ENCODE results near the gene DVL3.

The DVL3 gene

DNA sequence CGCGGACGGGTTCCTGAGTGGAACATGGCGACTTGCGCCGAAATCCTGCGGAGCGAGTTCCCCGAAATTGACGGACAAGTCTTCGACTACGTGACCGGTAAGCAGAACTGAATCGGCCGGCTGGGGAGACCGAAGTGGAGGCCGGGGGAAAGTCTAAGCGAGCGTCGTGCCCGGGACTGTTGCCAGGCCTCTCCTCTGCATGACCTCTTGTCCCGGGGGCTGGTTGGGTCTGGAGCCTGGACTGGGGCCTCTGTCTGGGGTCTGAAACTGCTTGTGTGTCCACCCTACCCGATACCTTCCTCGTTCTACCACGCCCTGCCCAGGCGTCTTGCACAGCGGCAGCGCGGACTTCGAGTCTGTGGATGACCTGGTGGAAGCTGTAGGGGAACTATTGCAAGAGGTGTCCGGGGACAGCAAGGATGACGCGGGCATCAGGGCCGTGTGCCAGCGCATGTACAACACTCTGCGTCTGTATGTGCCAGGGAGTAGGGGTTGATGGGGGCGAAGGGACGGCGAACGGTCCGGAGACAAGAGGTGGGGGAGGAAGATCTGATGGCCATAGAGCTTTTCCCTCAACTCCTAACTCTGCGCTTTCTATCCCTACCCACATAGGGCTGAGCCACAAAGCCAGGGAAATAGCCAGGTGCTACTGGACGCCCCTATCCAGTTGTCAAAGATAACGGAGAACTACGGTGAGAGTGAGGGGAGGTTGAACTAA lies 31.2 kb downstream of the DVL3 start, which contains the start of gene ABCF3:
TSS of gene ABCF3 (plus strand) at position 16 of the 718 bp plus-strand sequence. CDS start at position 25, 9 bp downstream.
- Histone ChIP-seq H3K4me3 (ENCODE audit: low read length in 2 of 2) (peak within 1 kb of the TSS; percentile 94 to 100), H3K27ac (ENCODE audit: low read length) (peak within 1 kb of the TSS; percentile 84), H3K9ac (ENCODE audit: low read length in 2 of 2) (peak within 1 kb of the TSS; percentile 91 to 95), H3K27me3 (ENCODE audit: control insufficient read depth in 1 of 2, insufficient read depth in 2 of 2, low read length in 2 of 2) (no peaks in the 10 kb centered on the region), H3K9me3 (ENCODE audit: control insufficient read depth in 2 of 2, low read length in 2 of 2) (no peaks in the 10 kb centered on the region), H3K36me3 (ENCODE audit: control insufficient read depth in 2 of 2, insufficient read depth in 2 of 2, low read length in 2 of 2) (peaks cover 55 to 58% of the 10 kb centered on the region in 2 donors), H3K4me1 (ENCODE audit: control insufficient read depth, insufficient read depth, low read length) (peaks cover 25% of the 10 kb centered on the region)

DNA sequence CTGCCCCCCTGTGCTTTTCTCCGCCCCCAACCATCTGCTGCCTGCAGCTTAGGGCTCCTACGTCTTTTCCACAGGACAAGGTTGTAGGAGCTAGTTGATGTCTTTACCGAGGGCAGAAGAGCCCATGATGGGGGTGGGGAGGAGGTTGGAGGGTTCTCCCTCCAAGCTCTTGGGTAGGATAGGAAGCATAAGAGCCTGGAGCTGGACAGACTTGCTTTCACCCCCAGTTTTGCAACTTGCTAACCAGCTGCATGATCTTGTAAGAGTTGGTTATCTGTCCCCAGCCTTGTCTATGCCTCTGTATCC lies 31.7 kb downstream of the DVL3 start:
- Histone ChIP-seq H3K9ac (ENCODE audit: low read length in 2 of 2) (peak overlapping the region; percentile 91 to 95), H3K4me3 (ENCODE audit: low read length in 2 of 2) (peak overlapping the region; percentile 94 to 100), H3K27ac (ENCODE audit: low read length) (peak overlapping the region; percentile 74), H3K36me3 (ENCODE audit: control insufficient read depth in 2 of 2, insufficient read depth in 2 of 2, low read length in 2 of 2) (peaks cover 50 to 54% of the 10 kb centered on the region in 2 donors), H3K27me3 (ENCODE audit: control insufficient read depth in 1 of 2, insufficient read depth in 2 of 2, low read length in 2 of 2) (no peaks in the 10 kb centered on the region), H3K9me3 (ENCODE audit: control insufficient read depth in 2 of 2, low read length in 2 of 2) (no peaks in the 10 kb centered on the region), H3K4me1 (ENCODE audit: control insufficient read depth, insufficient read depth, low read length) (peaks cover 25% of the 10 kb centered on the region)

DNA sequence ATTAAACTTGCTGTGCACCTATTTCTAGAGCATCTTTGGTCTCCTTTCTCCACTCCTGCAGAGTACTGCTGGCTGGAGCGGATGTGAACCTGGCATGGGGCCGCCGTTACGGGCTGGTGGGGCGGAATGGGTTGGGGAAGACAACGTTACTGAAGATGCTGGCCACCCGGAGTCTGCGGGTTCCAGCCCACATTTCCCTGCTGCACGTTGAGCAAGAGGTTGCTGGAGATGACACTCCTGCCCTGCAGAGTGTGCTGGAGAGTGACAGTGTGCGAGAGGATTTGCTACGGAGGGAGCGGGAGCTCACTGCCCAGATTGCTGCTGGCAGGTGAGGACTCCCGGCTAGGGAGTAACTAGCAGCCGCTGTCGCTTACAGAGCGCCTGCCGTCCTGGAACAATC lies 32.9 kb downstream of the DVL3 start:
- Histone ChIP-seq H3K9ac (ENCODE audit: low read length in 2 of 2) (no peak overlapping the region), H3K4me1 (ENCODE audit: control insufficient read depth, insufficient read depth, low read length) (peaks cover 25% of the 10 kb centered on the region), H3K4me3 (ENCODE audit: low read length in 2 of 2) (no peak overlapping the region), H3K36me3 (ENCODE audit: control insufficient read depth in 2 of 2, insufficient read depth in 2 of 2, low read length in 2 of 2) (peaks cover 48 to 50% of the 10 kb centered on the region in 2 donors), H3K27ac (ENCODE audit: low read length) (no peak overlapping the region), H3K27me3 (ENCODE audit: control insufficient read depth in 1 of 2, insufficient read depth in 2 of 2, low read length in 2 of 2) (no peaks in the 10 kb centered on the region), H3K9me3 (ENCODE audit: control insufficient read depth in 2 of 2, low read length in 2 of 2) (no peaks in the 10 kb centered on the region)

DNA sequence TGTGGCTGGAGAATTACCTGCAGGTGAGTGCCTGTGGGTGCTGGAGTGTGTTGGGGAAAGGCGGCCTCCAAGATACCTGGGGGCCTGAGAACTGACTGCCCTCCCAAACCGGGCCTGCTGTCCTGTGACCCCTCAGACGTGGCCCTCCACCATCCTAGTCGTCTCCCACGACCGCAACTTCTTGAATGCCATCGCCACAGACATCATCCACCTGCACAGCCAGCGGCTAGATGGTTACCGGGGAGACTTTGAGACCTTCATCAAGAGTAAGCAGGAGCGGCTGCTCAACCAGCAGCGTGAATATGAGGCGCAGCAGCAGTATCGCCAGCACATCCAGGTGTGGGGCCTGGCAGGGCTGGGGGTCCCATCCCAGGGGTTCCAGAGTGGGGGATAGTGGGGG lies 34.2 kb downstream of the DVL3 start:
- H3K27me3 ChIP-seq (ENCODE audit: control insufficient read depth in 1 of 2, insufficient read depth in 2 of 2, low read length in 2 of 2): no peaks in the 10 kb centered on the region
- H3K9ac ChIP-seq (ENCODE audit: low read length in 2 of 2): no peak overlapping the region
- H3K36me3 ChIP-seq (ENCODE audit: control insufficient read depth in 2 of 2, insufficient read depth in 2 of 2, low read length in 2 of 2): peaks cover 50 to 57% of the 10 kb centered on the region in 2 donors
- no peaks in the 10 kb centered on the region for H3K9me3 ChIP-seq (ENCODE audit: control insufficient read depth in 2 of 2, low read length in 2 of 2)
- H3K4me3 ChIP-seq (ENCODE audit: low read length in 2 of 2): no peak overlapping the region
- peaks cover 25% of the 10 kb centered on the region for H3K4me1 ChIP-seq (ENCODE audit: control insufficient read depth, insufficient read depth, low read length)
- no peak overlapping the region for H3K27ac ChIP-seq (ENCODE audit: low read length)

DNA sequence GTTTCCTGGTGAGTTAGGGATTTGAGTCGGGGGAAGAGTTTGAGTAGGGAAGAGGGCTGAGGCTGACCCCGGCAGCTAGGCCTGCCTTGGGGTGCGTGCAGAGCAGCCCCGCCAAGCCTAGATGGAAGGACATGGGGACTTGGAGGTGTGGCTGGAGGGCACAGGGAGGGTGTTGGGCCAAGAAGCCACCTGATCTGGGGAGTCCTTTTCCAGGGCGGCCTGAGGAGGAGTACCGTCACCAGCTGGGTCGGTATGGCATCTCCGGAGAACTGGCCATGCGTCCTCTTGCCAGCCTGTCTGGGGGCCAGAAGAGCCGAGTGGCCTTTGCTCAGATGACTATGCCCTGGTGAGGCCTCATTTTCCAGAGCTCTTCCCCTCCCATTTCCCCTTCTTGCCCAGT lies 37.7 kb downstream of the DVL3 start:
- Histone ChIP-seq H3K9ac (ENCODE audit: low read length in 2 of 2) (no peak overlapping the region), H3K36me3 (ENCODE audit: control insufficient read depth in 2 of 2, insufficient read depth in 2 of 2, low read length in 2 of 2) (peaks cover 53 to 68% of the 10 kb centered on the region in 2 donors), H3K9me3 (ENCODE audit: control insufficient read depth in 2 of 2, low read length in 2 of 2) (no peaks in the 10 kb centered on the region), H3K27me3 (ENCODE audit: control insufficient read depth in 1 of 2, insufficient read depth in 2 of 2, low read length in 2 of 2) (no peaks in the 10 kb centered on the region), H3K27ac (ENCODE audit: low read length) (no peak overlapping the region), H3K4me1 (ENCODE audit: control insufficient read depth, insufficient read depth, low read length) (peaks cover 5% of the 10 kb centered on the region), H3K4me3 (ENCODE audit: low read length in 2 of 2) (no peak overlapping the region)

DNA sequence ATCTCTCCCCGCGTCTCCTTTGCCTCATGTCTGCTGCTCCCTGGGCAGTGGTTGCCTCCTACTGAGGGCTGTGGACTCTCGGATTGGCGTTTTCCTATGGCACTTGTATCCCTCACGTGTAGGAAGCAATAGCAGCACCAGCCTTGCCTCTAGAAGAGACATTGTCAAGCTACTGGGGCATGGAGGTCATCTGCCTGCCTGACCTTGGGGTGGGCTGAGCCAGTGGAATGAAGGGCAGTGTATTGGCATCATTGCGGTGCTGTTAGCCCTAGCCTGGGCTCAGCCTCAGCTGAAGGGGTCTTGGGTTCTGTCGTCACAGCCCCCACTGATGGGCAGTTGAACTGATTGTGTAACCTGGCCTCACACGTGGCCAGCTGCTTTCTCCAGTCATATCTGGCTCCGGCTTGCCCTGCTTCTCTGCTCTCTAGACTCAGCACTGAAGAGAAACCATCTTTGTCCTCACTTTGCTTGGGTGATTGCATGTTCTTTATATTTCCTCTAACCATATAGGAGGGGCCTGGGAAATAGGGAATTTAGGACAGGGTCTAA lies 38.9 kb downstream of the DVL3 start:
- Histone ChIP-seq H3K4me1 (ENCODE audit: control insufficient read depth, insufficient read depth, low read length) (no peaks in the 10 kb centered on the region), H3K4me3 (ENCODE audit: low read length in 2 of 2) (no peak overlapping the region), H3K36me3 (ENCODE audit: control insufficient read depth in 2 of 2, insufficient read depth in 2 of 2, low read length in 2 of 2) (peaks cover 44 to 58% of the 10 kb centered on the region in 2 donors), H3K9ac (ENCODE audit: low read length in 2 of 2) (no peak overlapping the region), H3K27me3 (ENCODE audit: control insufficient read depth in 1 of 2, insufficient read depth in 2 of 2, low read length in 2 of 2) (no peaks in the 10 kb centered on the region), H3K9me3 (ENCODE audit: control insufficient read depth in 2 of 2, low read length in 2 of 2) (no peaks in the 10 kb centered on the region), H3K27ac (ENCODE audit: low read length) (no peak overlapping the region)

DNA sequence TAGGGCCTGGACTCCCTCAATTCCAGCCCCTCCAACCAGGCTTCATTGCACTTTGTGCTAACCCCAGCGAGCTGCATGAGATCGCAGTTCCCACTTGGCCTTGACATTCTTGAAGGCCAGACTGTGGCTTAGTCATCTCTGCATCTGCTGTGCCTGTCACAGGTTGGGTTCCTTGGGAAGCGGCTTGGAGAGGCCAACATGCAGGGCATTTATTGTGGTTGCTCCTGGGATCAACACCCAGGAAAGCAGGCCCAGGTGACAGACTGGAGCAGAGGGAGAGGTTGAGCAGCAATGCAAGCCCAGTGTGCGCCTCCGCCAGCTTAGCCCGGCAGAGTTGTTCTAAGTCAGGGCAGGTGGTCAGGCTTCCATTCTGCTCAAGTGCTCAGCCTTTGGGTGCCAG lies 41.4 kb downstream of the DVL3 start:
- Histone ChIP-seq H3K36me3 (ENCODE audit: control insufficient read depth in 2 of 2, insufficient read depth in 2 of 2, low read length in 2 of 2) (peaks cover 25 to 37% of the 10 kb centered on the region in 2 donors), H3K27ac (ENCODE audit: low read length) (no peak overlapping the region), H3K9ac (ENCODE audit: low read length in 2 of 2) (no peak overlapping the region), H3K27me3 (ENCODE audit: control insufficient read depth in 1 of 2, insufficient read depth in 2 of 2, low read length in 2 of 2) (no peaks in the 10 kb centered on the region), H3K4me3 (ENCODE audit: low read length in 2 of 2) (no peak overlapping the region), H3K9me3 (ENCODE audit: control insufficient read depth in 2 of 2, low read length in 2 of 2) (no peaks in the 10 kb centered on the region), H3K4me1 (ENCODE audit: control insufficient read depth, insufficient read depth, low read length) (no peaks in the 10 kb centered on the region)

DNA sequence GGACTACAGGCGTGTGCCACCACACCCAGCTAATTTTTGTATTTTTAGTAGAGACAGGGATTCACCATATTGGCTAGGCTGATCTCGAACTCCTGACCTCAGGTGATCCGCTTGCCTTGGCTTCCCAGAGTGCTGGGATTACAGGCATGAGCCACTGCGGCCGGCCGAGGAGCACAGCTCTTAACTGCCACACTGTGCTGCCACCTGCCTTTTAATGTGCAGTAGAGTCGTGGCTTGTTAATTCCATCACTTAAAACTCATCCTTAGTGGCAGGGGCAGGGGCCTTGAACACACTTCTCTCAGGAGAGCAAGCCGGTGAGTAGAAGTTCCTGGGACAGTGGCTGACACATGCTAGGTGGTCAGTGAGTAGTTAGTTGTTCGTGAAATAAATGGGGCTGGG lies 43.3 kb downstream of the DVL3 start:
- Histone ChIP-seq H3K27ac (ENCODE audit: low read length) (no peak overlapping the region), H3K9me3 (ENCODE audit: control insufficient read depth in 2 of 2, low read length in 2 of 2) (no peaks in the 10 kb centered on the region), H3K27me3 (ENCODE audit: control insufficient read depth in 1 of 2, insufficient read depth in 2 of 2, low read length in 2 of 2) (no peaks in the 10 kb centered on the region), H3K36me3 (ENCODE audit: control insufficient read depth in 2 of 2, insufficient read depth in 2 of 2, low read length in 2 of 2) (peaks cover 13 to 20% of the 10 kb centered on the region in 2 donors), H3K4me1 (ENCODE audit: control insufficient read depth, insufficient read depth, low read length) (no peaks in the 10 kb centered on the region), H3K9ac (ENCODE audit: low read length in 2 of 2) (no peak overlapping the region), H3K4me3 (ENCODE audit: low read length in 2 of 2) (no peak overlapping the region)

DNA sequence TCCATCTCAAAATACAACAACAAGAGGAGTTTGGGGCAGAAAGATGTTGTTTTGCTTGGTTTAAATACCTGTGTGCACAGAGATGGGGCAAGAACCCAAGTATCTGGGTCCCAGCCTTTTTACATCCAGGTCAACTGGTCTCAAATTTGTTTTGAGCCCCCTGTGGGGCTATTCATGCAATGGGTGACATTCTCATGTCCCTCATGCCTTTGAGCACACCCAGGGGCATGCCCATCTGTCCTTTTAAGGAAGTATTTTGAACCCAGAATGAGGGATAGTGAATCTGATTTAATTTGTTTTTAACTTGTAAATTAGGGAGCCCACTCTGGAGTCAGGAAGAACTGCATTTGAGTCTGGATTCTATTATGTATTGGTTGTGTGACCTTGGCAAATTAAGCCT lies 45.6 kb downstream of the DVL3 start:
- no peak overlapping the region for H3K9ac ChIP-seq (ENCODE audit: low read length in 2 of 2)

DNA sequence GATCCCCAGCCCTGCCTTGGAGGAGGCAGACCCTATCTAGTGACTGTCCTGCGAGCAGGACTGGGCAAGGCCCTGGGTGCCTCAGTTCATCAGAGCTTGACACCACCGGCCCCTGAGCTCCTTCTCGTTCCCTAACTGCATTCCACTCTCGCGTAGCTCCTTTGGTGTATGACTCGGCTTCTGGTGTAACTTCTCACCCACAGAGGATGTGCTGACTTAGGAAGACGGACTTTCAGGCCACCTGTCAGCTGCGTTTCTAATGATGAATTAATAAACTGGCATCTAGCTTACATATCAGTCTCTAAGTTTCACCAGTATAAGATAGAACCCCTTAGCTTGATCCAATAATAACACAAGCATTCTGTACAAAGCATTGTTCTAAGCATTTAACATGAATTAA lies 48.3 kb downstream of the DVL3 start:
- H3K36me3 ChIP-seq (ENCODE audit: control insufficient read depth in 2 of 2, insufficient read depth in 2 of 2, low read length in 2 of 2): no peaks in the 10 kb centered on the region
- no peak overlapping the region for H3K9ac ChIP-seq (ENCODE audit: low read length in 2 of 2)
- H3K9me3 ChIP-seq (ENCODE audit: control insufficient read depth in 2 of 2, low read length in 2 of 2): no peaks in the 10 kb centered on the region
- H3K27ac ChIP-seq (ENCODE audit: low read length): no peak overlapping the region
- H3K4me1 ChIP-seq (ENCODE audit: control insufficient read depth, insufficient read depth, low read length): no peaks in the 10 kb centered on the region
- H3K4me3 ChIP-seq (ENCODE audit: low read length in 2 of 2): no peak overlapping the region
- peaks cover 0 to 4% of the 10 kb centered on the region in 2 donors for H3K27me3 ChIP-seq (ENCODE audit: control insufficient read depth in 1 of 2, insufficient read depth in 2 of 2, low read length in 2 of 2)

More for the DNA sequence above, 45.6 kb downstream of the DVL3 start:
- Histone ChIP-seq H3K27ac (ENCODE audit: low read length) (no peak overlapping the region), H3K27me3 (ENCODE audit: control insufficient read depth in 1 of 2, insufficient read depth in 2 of 2, low read length in 2 of 2) (no peaks in the 10 kb centered on the region), H3K9me3 (ENCODE audit: control insufficient read depth in 2 of 2, low read length in 2 of 2) (no peaks in the 10 kb centered on the region), H3K4me3 (ENCODE audit: low read length in 2 of 2) (no peak overlapping the region), H3K4me1 (ENCODE audit: control insufficient read depth, insufficient read depth, low read length) (no peaks in the 10 kb centered on the region), H3K36me3 (ENCODE audit: control insufficient read depth in 2 of 2, insufficient read depth in 2 of 2, low read length in 2 of 2) (peaks cover 0 to 4% of the 10 kb centered on the region in 2 donors)

All from stomach smooth muscle (tissue), 2 donors.